ENCODE data around the gene RIOX2. TPM values are rescaled to one million over a fixed set of nuclear protein-coding genes. Genes with fewer than 3 reads are reported as not detected.

RIOX2 gene
- total and polyA plus RNA-seq, 2 of the 13 experiments (the other 11 are each of a cell fraction or from before 2014, with no cell fraction given): 19.9 to 43.3 TPM

- TF ChIP-seq RNF219 (CRISPR knock-in tag; IDR thresholded peaks at IDR 0.05) (no peak), MLXIP (CRISPR knock-in tag; IDR thresholded peaks at IDR 0.05; ENCODE audit: borderline replicate concordance) (no peak), BORCS8-MEF2B (CRISPR knock-in tag; IDR thresholded peaks at IDR 0.05) (no peak), EHMT2 (IDR thresholded peaks at IDR 0.05; ENCODE audit: borderline replicate concordance, low read depth, low read length) (no peak), IKZF5 (CRISPR knock-in tag; IDR thresholded peaks at IDR 0.05) (0 out of 2 replicates have a peak, but pooled peaks have one; percentile 20), U2AF2 (IDR thresholded peaks at IDR 0.05; ENCODE audit: low read depth, low read length) (no peak)
These were observed 22.2 kb upstream of the RIOX2 start (continued) for GRCh38 chr3:97994328-97994945.

All from HepG2 (cell line).